AG04450 (cell line): ENCODE measurements around the gene INSIG2. TPM values are rescaled to one million over a fixed set of nuclear protein-coding genes. Genes with fewer than 3 reads are reported as not detected.

Experiments
- CTCF ChIA-PET: fragments of 300-600, 350-600 bp; formaldehyde crosslinking; extraction: SDS; loops from one replicate; lab custom pipeline; 2022; ENCODE audit warnings: antibody characterized with exemption, inconsistent platforms; lab: Charles Lee
- POLR2A ChIA-PET: fragments of 350-600 bp; formaldehyde crosslinking; extraction: SDS; loops from one replicate; lab custom pipeline; 2021; ENCODE audit warnings: antibody characterized with exemption, inconsistent platforms; lab: Yijun Ruan, JAX
- DNase-seq: peaks from one replicate; pipeline ENCODE4 v3.0.0-alpha.2; 2011; ENCODE audit warnings: low read depth, low spot score
- H3K27ac ChIP-seq: one replicate; pipeline ENCODE4 v1.5.1; 2012; ENCODE audit warnings: low read depth, low read length, control low read depth
- H3K27me3 ChIP-seq: one replicate; pipeline ENCODE4 v1.6.0; 2012; ENCODE audit warnings: low read length; ENCODE audit not compliant: control insufficient read depth, insufficient read depth
- H3K4me3 ChIP-seq: 2 replicates; pipeline ENCODE4 v1.5.1; 2011; ENCODE audit warnings: mild to moderate bottlenecking, low read depth, low read length, control low read depth
- H3K9me3 ChIP-seq: 2 replicates; pipeline ENCODE4 v1.5.1; 2012; ENCODE audit warnings: low read length; ENCODE audit not compliant: control insufficient read depth, insufficient read depth
- polyA plus RNA-seq: library from polyadenylated mRNA; depleted of rRNA; stranded (reverse); fragments of >200 nt; gene quantifications from 2 replicates; pipeline ENCODE4 v1.2.3, GENCODE V29; 2011
- TF ChIP-seq, protein P1 (sequence below): IDR thresholded peaks from 2 replicates; pipeline ENCODE4 v1.5.1; 2011; ENCODE audit warnings: low read depth, low read length, control low read depth, inconsistent platforms

INSIG2 gene
- polyA plus RNA-seq, 1 experiment: 19.3 TPM

GRCh38 chr2:118078734-118079133 is 9.5 kb upstream of the INSIG2 start:
- H3K27me3 ChIP-seq: peaks cover 16% of the 10 kb centered on the region
- no peaks in the 10 kb centered on the region for H3K9me3 ChIP-seq
- TF ChIP-seq, protein P1, sequence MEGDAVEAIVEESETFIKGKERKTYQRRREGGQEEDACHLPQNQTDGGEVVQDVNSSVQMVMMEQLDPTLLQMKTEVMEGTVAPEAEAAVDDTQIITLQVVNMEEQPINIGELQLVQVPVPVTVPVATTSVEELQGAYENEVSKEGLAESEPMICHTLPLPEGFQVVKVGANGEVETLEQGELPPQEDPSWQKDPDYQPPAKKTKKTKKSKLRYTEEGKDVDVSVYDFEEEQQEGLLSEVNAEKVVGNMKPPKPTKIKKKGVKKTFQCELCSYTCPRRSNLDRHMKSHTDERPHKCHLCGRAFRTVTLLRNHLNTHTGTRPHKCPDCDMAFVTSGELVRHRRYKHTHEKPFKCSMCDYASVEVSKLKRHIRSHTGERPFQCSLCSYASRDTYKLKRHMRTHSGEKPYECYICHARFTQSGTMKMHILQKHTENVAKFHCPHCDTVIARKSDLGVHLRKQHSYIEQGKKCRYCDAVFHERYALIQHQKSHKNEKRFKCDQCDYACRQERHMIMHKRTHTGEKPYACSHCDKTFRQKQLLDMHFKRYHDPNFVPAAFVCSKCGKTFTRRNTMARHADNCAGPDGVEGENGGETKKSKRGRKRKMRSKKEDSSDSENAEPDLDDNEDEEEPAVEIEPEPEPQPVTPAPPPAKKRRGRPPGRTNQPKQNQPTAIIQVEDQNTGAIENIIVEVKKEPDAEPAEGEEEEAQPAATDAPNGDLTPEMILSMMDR: no peak
- ChIA-PET CTCF (interaction anchor here (1.0 to 1.9 kb wide), 3 partner anchors 10 to 265 kb away, joined by 4 read pairs; partner anchors contain the start of genes DDX18 and INSIG2), POLR2A (no interaction called here)
- no peak overlapping the region for H3K4me3 ChIP-seq
- no peak overlapping the region for H3K27ac ChIP-seq
- no peak for DNase-seq

GRCh38 chr2:118084491-118085089 is 3.7 kb upstream of the INSIG2 start:
- H3K27me3 ChIP-seq: peaks cover 10% of the 10 kb centered on the region
- no peak for DNase-seq
- no peaks in the 10 kb centered on the region for H3K9me3 ChIP-seq
- TF ChIP-seq, protein P1: no peak
- H3K27ac ChIP-seq: no peak overlapping the region
- ChIA-PET POLR2A (no interaction called here), CTCF (interaction anchor here (1.3 kb wide), 1 partner anchor 52 kb away, joined by 3 read pairs; no protein-coding TSS in a partner anchor)
- H3K4me3 ChIP-seq: no peak overlapping the region

- H3K27me3 ChIP-seq: peaks cover 9% of the 10 kb centered on the region
- POLR2A ChIA-PET: no interaction called here
- no peak for DNase-seq
- CTCF ChIA-PET: interaction anchor here (0.9 kb wide), 1 partner anchor 39 kb away, joined by 3 read pairs; no protein-coding TSS in a partner anchor
- no peak overlapping the region for H3K4me3 ChIP-seq
- no peaks in the 10 kb centered on the region for H3K9me3 ChIP-seq
- TF ChIP-seq, protein P1: no peak
- H3K27ac ChIP-seq: no peak overlapping the region
Measured at GRCh38 chr2:118085173-118086023, 2.9 kb upstream of the INSIG2 start.

DNA sequence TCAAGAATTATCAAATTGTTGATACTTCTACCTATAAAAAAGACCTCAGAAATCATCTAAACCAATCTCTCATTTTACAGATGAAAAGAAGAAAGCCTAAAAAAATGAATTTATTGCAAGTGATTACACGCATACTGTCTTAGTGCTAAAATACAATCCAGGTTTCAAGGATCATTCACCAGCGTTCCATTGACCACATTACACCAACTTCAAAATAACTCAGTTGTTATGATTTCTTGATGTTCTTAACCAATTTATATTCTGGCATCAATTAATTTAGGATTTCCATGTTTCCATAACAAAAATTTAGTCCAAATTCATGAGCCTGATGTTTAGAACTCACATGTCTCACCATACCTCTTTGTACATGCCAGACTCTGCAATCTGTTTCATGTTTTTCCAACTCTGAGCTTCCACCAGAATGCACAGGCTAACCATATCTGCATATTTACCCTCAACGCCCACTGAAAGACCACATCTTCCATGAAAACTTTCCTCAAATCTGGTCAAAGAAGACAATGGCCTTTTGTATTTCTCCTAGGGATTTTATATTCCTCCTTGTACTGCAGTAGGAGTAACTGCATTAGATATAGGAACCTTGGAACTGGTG is 2.1 kb upstream of the INSIG2 start:
- no peak overlapping the region for H3K27ac ChIP-seq
- POLR2A ChIA-PET: no interaction called here
- H3K9me3 ChIP-seq: no peaks in the 10 kb centered on the region
- no peak for DNase-seq
- CTCF ChIA-PET: interaction anchor here (0.9 kb wide), 1 partner anchor 39 kb away, joined by 3 read pairs; no protein-coding TSS in a partner anchor
- H3K4me3 ChIP-seq: no peak overlapping the region
- TF ChIP-seq, protein P1: no peak
- peaks cover 3% of the 10 kb centered on the region for H3K27me3 ChIP-seq
